Suppressor macrophage treated with lipopolysaccharide for 4 hours (primary cell): ENCODE measurements around the gene MYB.
A peak's percentile ranks its signal among the peaks of the same experiment; 100 is the strongest.

Experiments
- DNase-seq: peaks from one replicate; pipeline ENCODE4 v3.0.0-alpha.2; 2020

The MYB gene

GRCh38 chr6:135191508-135192255 is 10.6 kb downstream of the MYB start:
- DNase-seq, result peak; percentile 48

DNA sequence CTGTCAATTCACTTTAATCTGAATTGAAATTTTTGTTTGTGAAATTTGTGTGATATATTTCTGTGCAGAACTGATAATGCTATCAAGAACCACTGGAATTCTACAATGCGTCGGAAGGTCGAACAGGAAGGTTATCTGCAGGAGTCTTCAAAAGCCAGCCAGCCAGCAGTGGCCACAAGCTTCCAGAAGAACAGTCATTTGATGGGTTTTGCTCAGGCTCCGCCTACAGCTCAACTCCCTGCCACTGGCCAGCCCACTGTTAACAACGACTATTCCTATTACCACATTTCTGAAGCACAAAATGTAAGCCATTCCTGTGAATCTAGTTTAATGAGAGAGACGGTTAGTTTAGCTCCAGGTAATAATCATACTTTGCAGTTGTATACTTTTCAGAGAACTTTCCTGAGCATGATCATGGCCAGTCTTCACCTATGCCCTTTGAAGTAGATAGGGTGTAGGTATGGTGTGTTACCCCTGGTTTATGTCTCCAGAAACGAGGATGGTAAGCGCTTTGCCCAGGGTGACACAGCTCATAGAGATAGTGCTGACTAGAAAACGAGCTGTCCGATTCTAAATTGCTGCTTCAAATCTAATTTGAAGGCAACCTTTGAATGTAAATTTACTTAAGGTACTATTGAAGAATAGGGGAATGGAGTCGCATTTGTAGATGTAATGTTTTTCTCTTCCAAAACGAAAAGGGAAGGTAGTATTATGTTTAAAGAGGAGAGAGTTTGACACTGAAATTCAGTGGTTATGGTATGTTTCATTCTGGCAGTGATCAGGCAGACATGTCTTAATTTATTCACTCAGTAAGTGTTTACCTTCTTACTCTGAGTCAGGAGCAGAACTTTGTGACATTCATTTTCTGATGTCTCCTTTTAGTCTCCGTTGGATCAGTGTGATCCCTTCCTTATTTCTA is 11.4 kb downstream of the MYB start:
- no peak for DNase-seq

- DNase-seq, result no peak
These were observed 12.1 kb downstream of the MYB start for GRCh38 chr6:135193221-135193620.

- DNase-seq, result peak; percentile 40
These were observed 13.9 kb downstream of the MYB start for GRCh38 chr6:135195041-135195440.

DNA sequence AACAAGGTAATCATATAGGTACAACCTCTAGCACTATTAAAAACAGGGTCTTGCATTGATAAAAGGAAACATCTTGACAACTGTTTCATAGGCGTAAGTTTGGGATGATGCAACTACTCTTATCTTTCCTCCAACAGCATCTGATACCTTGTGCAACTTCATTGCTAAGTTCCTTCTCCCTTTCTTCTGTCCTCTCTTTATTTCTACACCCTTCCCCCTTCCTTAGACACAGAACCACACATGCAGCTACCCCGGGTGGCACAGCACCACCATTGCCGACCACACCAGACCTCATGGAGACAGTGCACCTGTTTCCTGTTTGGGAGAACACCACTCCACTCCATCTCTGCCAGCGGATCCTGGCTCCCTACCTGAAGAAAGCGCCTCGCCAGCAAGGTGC is 14.4 kb downstream of the MYB start:
- no peak for DNase-seq

GRCh38 chr6:135196739-135197510 is 15.8 kb downstream of the MYB start:
- DNase-seq, result no peak

GRCh38 chr6:135202836-135203235 is 21.7 kb downstream of the MYB start:
- DNase-seq, result no peak

DNA sequence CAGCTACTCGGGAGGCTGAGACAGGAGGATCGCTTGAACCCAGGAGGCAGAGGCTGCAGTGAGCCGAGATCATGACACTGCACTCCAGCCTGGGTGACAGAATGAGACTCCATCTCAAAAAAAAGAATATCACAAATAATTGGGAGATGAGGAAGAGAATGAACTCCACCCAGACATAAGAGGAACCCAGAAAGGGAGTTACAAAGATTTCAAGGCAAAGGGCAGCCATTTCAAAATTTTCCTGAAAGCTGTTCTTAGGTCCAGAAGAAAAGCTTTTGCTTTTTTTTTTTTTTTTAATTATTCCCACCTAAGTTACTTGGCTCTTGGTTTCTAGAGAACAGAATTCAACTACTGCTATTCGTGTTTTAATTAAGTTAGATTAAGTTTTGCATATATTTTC is 23.8 kb downstream of the MYB start:
- DNase-seq, result no peak

DNA sequence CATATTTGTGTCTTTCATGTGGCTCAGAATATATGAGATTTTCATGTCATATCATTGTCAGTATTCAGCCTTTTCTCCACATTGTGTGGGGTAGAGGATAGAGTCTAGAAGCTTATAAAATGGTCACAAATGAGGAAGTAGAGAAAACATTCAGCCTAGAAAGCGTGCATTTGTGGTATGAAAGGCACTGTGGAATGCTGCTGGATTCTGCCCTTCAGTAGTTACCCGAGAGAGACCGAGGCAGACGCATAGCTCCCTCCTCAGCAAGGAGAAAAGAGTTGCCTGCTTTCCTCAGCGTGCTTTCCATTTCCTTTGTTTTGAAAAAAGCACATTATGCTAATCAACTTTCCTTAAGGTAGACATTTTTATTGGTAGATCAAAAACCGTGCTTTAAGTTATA is 28.7 kb downstream of the MYB start:
- DNase-seq, result peak; percentile 58

DNA sequence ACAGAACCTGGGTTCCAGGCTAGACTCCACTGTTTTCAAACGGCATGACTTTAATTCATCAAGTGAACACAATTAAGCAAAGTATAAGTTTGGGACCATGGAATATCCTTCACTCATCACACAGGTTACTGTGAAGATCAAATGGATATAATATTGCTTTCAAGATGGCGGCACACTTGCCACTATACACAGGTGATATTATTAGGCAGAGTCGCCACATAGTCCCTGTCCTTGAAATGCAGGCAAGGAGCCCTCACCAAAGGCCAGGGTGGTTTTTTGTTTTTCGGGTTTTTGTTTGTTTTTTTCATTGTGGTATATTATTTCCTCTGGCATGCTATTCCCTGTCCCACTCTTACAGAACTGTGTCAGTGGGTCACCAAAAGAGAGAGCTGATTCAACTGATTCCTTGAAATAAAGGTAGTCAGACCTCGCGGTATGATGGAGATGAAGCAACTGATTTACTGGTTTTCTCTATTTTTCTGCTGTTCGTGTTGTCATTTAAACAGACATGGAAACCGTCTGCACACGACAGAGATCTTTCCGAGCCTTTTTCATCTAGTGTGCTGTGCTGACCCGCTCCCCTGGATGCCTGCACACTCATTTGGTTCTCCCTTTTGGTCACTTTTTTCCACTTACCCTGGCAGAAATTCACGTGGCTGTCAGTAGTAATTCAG is 29.7 kb downstream of the MYB start:
- DNase-seq, result no peak

- DNase-seq, result no peak
These were observed 30.2 kb downstream of the MYB start for GRCh38 chr6:135211306-135211702.

GRCh38 chr6:135212020-135212806 is 31.1 kb downstream of the MYB start:
- no peak for DNase-seq

GRCh38 chr6:135212935-135213334 is 31.8 kb downstream of the MYB start:
- no peak for DNase-seq

- no peak for DNase-seq
These were observed 32.5 kb downstream of the MYB start for GRCh38 chr6:135213616-135214015.

- DNase-seq, result no peak
These were observed 34.1 kb downstream of the MYB start for GRCh38 chr6:135215160-135215559.

GRCh38 chr6:135215563-135215962 is 34.5 kb downstream of the MYB start:
- DNase-seq, result no peak

GRCh38 chr6:135217663-135218062 is 36.6 kb downstream of the MYB start:
- DNase-seq, result no peak

DNA sequence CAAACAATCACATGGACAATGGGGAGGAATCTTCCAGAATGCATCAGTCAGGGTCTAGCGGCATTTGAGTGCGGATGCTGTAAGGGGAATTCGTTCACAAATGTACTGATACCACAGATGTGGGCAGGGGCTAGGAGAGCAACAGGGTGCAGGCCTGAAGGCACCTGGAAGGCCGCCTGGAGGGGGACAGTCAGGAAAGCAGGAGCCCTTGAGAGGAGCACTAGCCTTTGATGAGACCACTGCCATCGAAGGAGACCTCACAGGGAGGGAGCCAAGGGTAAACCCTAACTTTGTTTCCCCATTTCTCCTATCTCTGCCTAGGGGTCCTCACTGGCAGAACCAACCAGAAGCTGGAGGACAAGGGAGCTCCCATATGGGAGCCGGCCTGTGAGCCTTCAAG is 38.2 kb downstream of the MYB start:
- DNase-seq, result no peak

DNA sequence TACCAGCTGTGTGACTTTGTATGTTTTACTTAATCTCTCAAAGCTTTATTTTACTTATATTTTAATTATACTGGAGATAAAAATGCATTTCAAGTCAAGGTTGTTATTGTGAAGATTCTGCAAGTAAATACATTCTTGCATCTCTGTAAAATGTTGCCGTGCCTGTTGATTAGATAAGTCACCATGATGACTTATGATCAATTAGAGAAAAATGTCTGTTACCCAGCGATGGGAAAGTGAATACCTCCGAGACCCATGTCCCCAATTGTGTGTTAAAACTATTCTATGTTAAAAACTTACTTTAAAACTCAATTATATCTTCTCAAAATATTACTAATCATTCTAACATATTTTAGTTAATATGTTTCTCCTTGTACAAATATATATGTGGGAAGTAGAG is 39.9 kb downstream of the MYB start:
- no peak for DNase-seq

GRCh38 chr6:135221505-135221904 is 40.4 kb downstream of the MYB start:
- no peak for DNase-seq

DNA sequence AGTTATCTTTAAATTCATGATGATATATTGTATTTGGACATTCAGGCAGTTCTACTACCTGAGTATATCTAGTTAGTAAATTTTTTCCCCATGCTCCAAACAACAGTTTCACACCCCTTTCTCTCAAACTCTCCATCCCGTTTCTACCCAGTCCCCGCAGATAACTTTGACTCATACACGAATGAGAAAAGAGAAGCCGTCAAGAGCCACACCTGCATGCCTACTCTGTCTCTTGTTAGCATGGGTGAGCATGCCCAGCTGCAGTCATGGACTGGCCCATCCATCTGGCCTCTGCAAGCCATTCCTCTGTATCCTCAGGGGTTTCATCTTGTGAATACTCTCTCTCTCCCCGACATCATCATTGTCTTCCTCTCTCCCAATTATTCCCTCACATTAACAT is 41.5 kb downstream of the MYB start:
- DNase-seq, result no peak

- no peak for DNase-seq
These were observed 43.0 kb downstream of the MYB start for GRCh38 chr6:135224037-135224647.
